ENCODE measurements around the gene GRID2.

Gene GRID2

GRCh38 chr4:92714640-92715039, 410.9 kb downstream of the GRID2 start:
- no peaks in the 10 kb centered on the region for H3K4me1 ChIP-seq (ENCODE audit: control insufficient read depth in 5 of 5, insufficient read depth in 5 of 5, low read length in 5 of 5)
- H3K4me3 ChIP-seq (ENCODE audit: low read depth in 1 of 5, low read length in 5 of 5): no peak overlapping the region
- no peak overlapping the region for H3K9ac ChIP-seq (ENCODE audit: low read length in 5 of 5)
- H3K9me3 ChIP-seq (ENCODE audit: control insufficient read depth in 5 of 5, low read length in 5 of 5): no peaks in the 10 kb centered on the region
- no peaks in the 10 kb centered on the region for H3K36me3 ChIP-seq (ENCODE audit: control insufficient read depth in 5 of 5, insufficient read depth in 5 of 5, low read length in 5 of 5)
- no peaks in the 10 kb centered on the region for H3K27me3 ChIP-seq (ENCODE audit: control insufficient read depth in 5 of 5, insufficient read depth in 4 of 5, low read length in 5 of 5)
- H3K27ac ChIP-seq (ENCODE audit: low read depth, low read length): no peak overlapping the region

GRCh38 chr4:92733231-92733630, 429.5 kb downstream of the GRID2 start:
- Histone ChIP-seq H3K4me1 (ENCODE audit: control insufficient read depth in 5 of 5, insufficient read depth in 5 of 5, low read length in 5 of 5) (no peaks in the 10 kb centered on the region), H3K27me3 (ENCODE audit: control insufficient read depth in 5 of 5, insufficient read depth in 4 of 5, low read length in 5 of 5) (no peaks in the 10 kb centered on the region), H3K36me3 (ENCODE audit: control insufficient read depth in 5 of 5, insufficient read depth in 5 of 5, low read length in 5 of 5) (no peaks in the 10 kb centered on the region), H3K4me3 (ENCODE audit: low read depth in 1 of 5, low read length in 5 of 5) (no peak overlapping the region), H3K27ac (ENCODE audit: low read depth, low read length) (no peak overlapping the region), H3K9me3 (ENCODE audit: control insufficient read depth in 5 of 5, low read length in 5 of 5) (no peaks in the 10 kb centered on the region), H3K9ac (ENCODE audit: low read length in 5 of 5) (no peak overlapping the region)

GRCh38 chr4:92735025-92735665, 431.4 kb downstream of the GRID2 start:
- Histone ChIP-seq H3K27ac (ENCODE audit: low read depth, low read length) (no peak overlapping the region), H3K4me1 (ENCODE audit: control insufficient read depth in 5 of 5, insufficient read depth in 5 of 5, low read length in 5 of 5) (no peaks in the 10 kb centered on the region), H3K4me3 (ENCODE audit: low read depth in 1 of 5, low read length in 5 of 5) (no peak overlapping the region), H3K27me3 (ENCODE audit: control insufficient read depth in 5 of 5, insufficient read depth in 4 of 5, low read length in 5 of 5) (no peaks in the 10 kb centered on the region), H3K36me3 (ENCODE audit: control insufficient read depth in 5 of 5, insufficient read depth in 5 of 5, low read length in 5 of 5) (no peaks in the 10 kb centered on the region), H3K9me3 (ENCODE audit: control insufficient read depth in 5 of 5, low read length in 5 of 5) (no peaks in the 10 kb centered on the region), H3K9ac (ENCODE audit: low read length in 5 of 5) (no peak overlapping the region)

- Histone ChIP-seq H3K36me3 (ENCODE audit: control insufficient read depth in 5 of 5, insufficient read depth in 5 of 5, low read length in 5 of 5) (no peaks in the 10 kb centered on the region), H3K9me3 (ENCODE audit: control insufficient read depth in 5 of 5, low read length in 5 of 5) (peaks cover 0 to 3% (median 0%) of the 10 kb centered on the region in 5 donors), H3K27ac (ENCODE audit: low read depth, low read length) (no peak overlapping the region), H3K4me1 (ENCODE audit: control insufficient read depth in 5 of 5, insufficient read depth in 5 of 5, low read length in 5 of 5) (no peaks in the 10 kb centered on the region), H3K9ac (ENCODE audit: low read length in 5 of 5) (no peak overlapping the region), H3K27me3 (ENCODE audit: control insufficient read depth in 5 of 5, insufficient read depth in 4 of 5, low read length in 5 of 5) (no peaks in the 10 kb centered on the region), H3K4me3 (ENCODE audit: low read depth in 1 of 5, low read length in 5 of 5) (no peak overlapping the region)
These were observed 456.7 kb downstream of the GRID2 start for GRCh38 chr4:92760433-92760832.

- H3K27ac ChIP-seq (ENCODE audit: low read depth, low read length): no peak overlapping the region
- no peaks in the 10 kb centered on the region for H3K36me3 ChIP-seq (ENCODE audit: control insufficient read depth in 5 of 5, insufficient read depth in 5 of 5, low read length in 5 of 5)
- H3K4me1 ChIP-seq (ENCODE audit: control insufficient read depth in 5 of 5, insufficient read depth in 5 of 5, low read length in 5 of 5): no peaks in the 10 kb centered on the region
- H3K9me3 ChIP-seq (ENCODE audit: control insufficient read depth in 5 of 5, low read length in 5 of 5): no peaks in the 10 kb centered on the region
- H3K9ac ChIP-seq (ENCODE audit: low read length in 5 of 5): no peak overlapping the region
- H3K27me3 ChIP-seq (ENCODE audit: control insufficient read depth in 5 of 5, insufficient read depth in 4 of 5, low read length in 5 of 5): no peaks in the 10 kb centered on the region
- H3K4me3 ChIP-seq (ENCODE audit: low read depth in 1 of 5, low read length in 5 of 5): no peak overlapping the region
These were observed 472.3 kb downstream of the GRID2 start for GRCh38 chr4:92776080-92776479.

- Histone ChIP-seq H3K9me3 (ENCODE audit: control insufficient read depth in 5 of 5, low read length in 5 of 5) (peaks cover 0 to 2% (median 0%) of the 10 kb centered on the region in 5 donors), H3K27me3 (ENCODE audit: control insufficient read depth in 5 of 5, insufficient read depth in 4 of 5, low read length in 5 of 5) (no peaks in the 10 kb centered on the region), H3K36me3 (ENCODE audit: control insufficient read depth in 5 of 5, insufficient read depth in 5 of 5, low read length in 5 of 5) (no peaks in the 10 kb centered on the region), H3K27ac (ENCODE audit: low read depth, low read length) (no peak overlapping the region), H3K4me1 (ENCODE audit: control insufficient read depth in 5 of 5, insufficient read depth in 5 of 5, low read length in 5 of 5) (peaks cover 0 to 8% (median 0%) of the 10 kb centered on the region in 5 donors), H3K9ac (ENCODE audit: low read length in 5 of 5) (no peak overlapping the region), H3K4me3 (ENCODE audit: low read depth in 1 of 5, low read length in 5 of 5) (no peak overlapping the region)
These were observed 486.0 kb downstream of the GRID2 start for GRCh38 chr4:92789741-92790140.

GRCh38 chr4:92791871-92792440, 488.2 kb downstream of the GRID2 start:
- Histone ChIP-seq H3K36me3 (ENCODE audit: control insufficient read depth in 5 of 5, insufficient read depth in 5 of 5, low read length in 5 of 5) (no peaks in the 10 kb centered on the region), H3K27ac (ENCODE audit: low read depth, low read length) (no peak overlapping the region), H3K4me3 (ENCODE audit: low read depth in 1 of 5, low read length in 5 of 5) (no peak overlapping the region), H3K9me3 (ENCODE audit: control insufficient read depth in 5 of 5, low read length in 5 of 5) (peaks cover 0 to 6% (median 0%) of the 10 kb centered on the region in 5 donors), H3K4me1 (ENCODE audit: control insufficient read depth in 5 of 5, insufficient read depth in 5 of 5, low read length in 5 of 5) (peaks cover 0 to 8% (median 0%) of the 10 kb centered on the region in 5 donors), H3K9ac (ENCODE audit: low read length in 5 of 5) (no peak overlapping the region), H3K27me3 (ENCODE audit: control insufficient read depth in 5 of 5, insufficient read depth in 4 of 5, low read length in 5 of 5) (no peaks in the 10 kb centered on the region)

GRCh38 chr4:92809381-92809780, 505.6 kb downstream of the GRID2 start:
- Histone ChIP-seq H3K4me3 (ENCODE audit: low read depth in 1 of 5, low read length in 5 of 5) (no peak overlapping the region), H3K27ac (ENCODE audit: low read depth, low read length) (no peak overlapping the region)

GRCh38 chr4:92812652-92813051, 508.9 kb downstream of the GRID2 start:
- no peaks in the 10 kb centered on the region for H3K27me3 ChIP-seq (ENCODE audit: control insufficient read depth in 5 of 5, insufficient read depth in 4 of 5, low read length in 5 of 5)
- no peaks in the 10 kb centered on the region for H3K4me1 ChIP-seq (ENCODE audit: control insufficient read depth in 5 of 5, insufficient read depth in 5 of 5, low read length in 5 of 5)
- no peaks in the 10 kb centered on the region for H3K36me3 ChIP-seq (ENCODE audit: control insufficient read depth in 5 of 5, insufficient read depth in 5 of 5, low read length in 5 of 5)
- no peak overlapping the region for H3K9ac ChIP-seq (ENCODE audit: low read length in 5 of 5)
- H3K27ac ChIP-seq (ENCODE audit: low read depth, low read length): no peak overlapping the region
- no peak overlapping the region for H3K4me3 ChIP-seq (ENCODE audit: low read depth in 1 of 5, low read length in 5 of 5)
- H3K9me3 ChIP-seq (ENCODE audit: control insufficient read depth in 5 of 5, low read length in 5 of 5): no peaks in the 10 kb centered on the region

More at GRCh38 chr4:92809381-92809780, 505.6 kb downstream of the GRID2 start:
- Histone ChIP-seq H3K9ac (ENCODE audit: low read length in 5 of 5) (no peak overlapping the region), H3K9me3 (ENCODE audit: control insufficient read depth in 5 of 5, low read length in 5 of 5) (no peaks in the 10 kb centered on the region), H3K4me1 (ENCODE audit: control insufficient read depth in 5 of 5, insufficient read depth in 5 of 5, low read length in 5 of 5) (no peaks in the 10 kb centered on the region), H3K36me3 (ENCODE audit: control insufficient read depth in 5 of 5, insufficient read depth in 5 of 5, low read length in 5 of 5) (no peaks in the 10 kb centered on the region), H3K27me3 (ENCODE audit: control insufficient read depth in 5 of 5, insufficient read depth in 4 of 5, low read length in 5 of 5) (no peaks in the 10 kb centered on the region)

- Histone ChIP-seq H3K4me3 (ENCODE audit: low read depth in 1 of 5, low read length in 5 of 5) (no peak overlapping the region), H3K4me1 (ENCODE audit: control insufficient read depth in 5 of 5, insufficient read depth in 5 of 5, low read length in 5 of 5) (no peaks in the 10 kb centered on the region), H3K27ac (ENCODE audit: low read depth, low read length) (no peak overlapping the region), H3K9me3 (ENCODE audit: control insufficient read depth in 5 of 5, low read length in 5 of 5) (no peaks in the 10 kb centered on the region), H3K27me3 (ENCODE audit: control insufficient read depth in 5 of 5, insufficient read depth in 4 of 5, low read length in 5 of 5) (no peaks in the 10 kb centered on the region), H3K9ac (ENCODE audit: low read length in 5 of 5) (no peak overlapping the region), H3K36me3 (ENCODE audit: control insufficient read depth in 5 of 5, insufficient read depth in 5 of 5, low read length in 5 of 5) (no peaks in the 10 kb centered on the region)
These were observed 510.9 kb downstream of the GRID2 start for GRCh38 chr4:92814677-92815076.

Data from subcutaneous abdominal adipose tissue (tissue), 5 donors.